Aorta (tissue), 5 donors: ENCODE results near the gene TBX3. TPM values are rescaled to one million over a fixed set of nuclear protein-coding genes. Genes with fewer than 3 reads are reported as not detected.
A peak's percentile ranks its signal among the peaks of the same experiment; 100 is the strongest.

Source experiments
- ATAC-seq: fragments of 200-7000 bp; cut with Tn5 transposase; one replicate; pipeline ENCODE4 v1.9.1; 2022; ENCODE audit warnings: moderate library complexity; ENCODE audit not compliant: low FRiP score
- DNase-seq, 2 donors: peaks; one replicate each; pipeline ENCODE4 v3.0.0-alpha.2; 2020
- H3K27ac ChIP-seq, 2 donors: one replicate each; pipeline ENCODE4 v1.5.1; 2013; ENCODE audit warnings: low read length in 2 of 2, mild to moderate bottlenecking in 2 of 2, moderate library complexity in 2 of 2, control low read depth in 1 of 2, inconsistent platforms in 1 of 2, low read depth in 1 of 2
- H3K27me3 ChIP-seq, 2 donors: one replicate each; pipeline ENCODE4 v1.6.1; 2013; ENCODE audit warnings: control low read depth in 1 of 2, low read length in 1 of 2, mild to moderate bottlenecking in 1 of 2, moderate library complexity in 1 of 2; ENCODE audit not compliant: insufficient read depth in 2 of 2, control insufficient read depth in 1 of 2
- H3K36me3 ChIP-seq, 2 donors: one replicate each; pipeline ENCODE4 v1.6.1; 2013; ENCODE audit warnings: control low read depth in 1 of 2, low read length in 1 of 2, mild to moderate bottlenecking in 1 of 2; ENCODE audit not compliant: insufficient read depth in 2 of 2, control insufficient read depth in 1 of 2
- H3K4me1 ChIP-seq, 2 donors: one replicate each; pipeline ENCODE4 v1.6.1; 2013; ENCODE audit warnings: low read length in 2 of 2, control low read depth in 1 of 2, mild to moderate bottlenecking in 1 of 2, moderate library complexity in 1 of 2; ENCODE audit not compliant: insufficient read depth in 2 of 2, control insufficient read depth in 1 of 2
- H3K4me3 ChIP-seq, 2 donors: one replicate each; pipeline ENCODE4 v1.5.1; 2013; ENCODE audit warnings: low read length in 2 of 2, control low read depth in 1 of 2, mild to moderate bottlenecking in 1 of 2
- H3K9me3 ChIP-seq: one replicate; pipeline ENCODE4 v1.6.1; 2013; ENCODE audit warnings: mild to moderate bottlenecking, low read length; ENCODE audit not compliant: control insufficient read depth
- WGBS, 2 donors: extraction: QIAGEN DNeasy Blood & Tissue Kit; methylation state at CpG; one replicate each; pipeline ENCODE4 v1.1.7; 2013; 5-methylcytosine and 5-hydroxymethylcytosine counted together
- intact Hi-C, 2 donors: fragments of 100-400 bp; cut with DNase I; formaldehyde crosslinking; loops; one replicate each; pipeline versions ENCODE4 v1.14.2 to v1.15.0; 2022
- polyA plus RNA-seq, 2 donors: library from polyadenylated mRNA; stranded (reverse); fragments of 200-250 nt; gene quantifications; one replicate each; pipeline ENCODE4 v1.2.3, GENCODE V29; 2013
- total RNA-seq, 2 donors: library from RNA; stranded (reverse); fragmentation: NEBNext Ultra II Directional; extraction: Animal tissue kit (Norgen Biotek cat#: 25700); gene quantifications; one replicate each; pipeline ENCODE4 v1.2.1, GENCODE V29; 2021
- donor health status: healthy with polysubstance abuse.
- donor health status: Bipolar disorder and iron deficiency.
- donor health status: DM: no; HTN: no; CAD: no.
- donor health status: DM: no; HTN: no; CAD: no.
- donor health status: DM: yes; HTN: yes; CAD: no.

Gene TBX3
- total and polyA plus RNA-seq, 4 donors = 2.2 to 6.8 (median 4.4) TPM

GRCh38 chr12:114686773-114687500 lies 3.0 kb upstream of the TBX3 start:
- Histone ChIP-seq H3K9me3 (no peaks in the 10 kb centered on the region), H3K27ac (no peak overlapping the region), H3K4me1 (no peaks in the 10 kb centered on the region), H3K4me3 (no peak overlapping the region), H3K27me3 (peaks cover 0 to 4% of the 10 kb centered on the region in 2 donors), H3K36me3 (no peaks in the 10 kb centered on the region)
- DNase-seq (no peak), ATAC-seq (no peak)
- 22 to 34% methylated on average over 41 of the region's 41 CpGs for WGBS, 2 donors
- intact Hi-C loops = loop anchor here in 1 of 2 donors (10.0 kb wide), 1 partner anchor 648 kb away; no protein-coding TSS in a partner anchor

DNA sequence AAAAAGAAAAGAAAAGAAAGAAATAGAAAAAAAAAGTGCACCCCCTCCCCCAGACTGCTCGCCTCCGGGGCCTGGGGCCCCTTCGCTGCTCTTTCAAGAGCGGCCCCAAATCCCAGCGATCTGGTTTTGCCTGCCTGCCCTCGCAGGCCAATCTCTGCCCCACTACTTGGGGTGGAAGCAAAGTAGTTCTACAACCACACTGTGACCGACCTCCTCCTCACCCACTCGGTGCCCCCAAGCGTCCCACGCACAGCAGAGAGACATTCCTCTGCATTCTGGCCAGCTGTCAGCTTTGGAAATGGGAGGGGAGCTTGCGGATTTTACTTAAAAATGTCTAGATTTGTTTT lies 2.4 kb upstream of the TBX3 start:
- intact Hi-C loops = loop anchor here in 1 of 2 donors (10.0 kb wide), 1 partner anchor 648 kb away; no protein-coding TSS in a partner anchor
- H3K27ac ChIP-seq = no peak overlapping the region
- no peak for ATAC-seq
- H3K9me3 ChIP-seq = no peaks in the 10 kb centered on the region
- no peak for DNase-seq
- peaks cover 0 to 4% of the 10 kb centered on the region in 2 donors for H3K27me3 ChIP-seq
- WGBS, 2 donors = 15 to 28% methylated on average over 11 of the region's 11 CpGs
- H3K36me3 ChIP-seq = no peaks in the 10 kb centered on the region
- no peak overlapping the region for H3K4me3 ChIP-seq
- H3K4me1 ChIP-seq = no peaks in the 10 kb centered on the region

DNA sequence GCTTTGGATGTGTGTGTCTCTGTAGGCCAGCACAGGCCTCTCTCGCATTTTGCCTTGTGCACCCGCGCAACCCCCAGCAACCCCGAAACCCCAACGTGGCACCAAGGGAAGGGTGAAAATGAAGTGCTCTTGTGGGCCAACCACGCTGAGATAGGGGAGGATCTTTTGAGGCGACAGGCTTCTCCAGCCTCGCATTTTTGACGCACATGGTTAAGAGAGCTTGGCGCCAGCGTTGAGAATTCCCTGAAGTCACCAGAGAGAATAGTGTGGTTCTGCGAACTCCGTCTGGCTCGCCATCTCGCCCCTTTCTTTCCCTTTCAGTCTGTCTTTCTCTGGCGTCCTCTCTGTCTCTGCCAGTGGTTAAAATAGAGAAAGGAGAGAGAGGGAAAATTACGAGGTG lies 1.9 kb upstream of the TBX3 start:
- Histone ChIP-seq H3K27ac (no peak overlapping the region), H3K4me3 (no peak overlapping the region), H3K4me1 (no peaks in the 10 kb centered on the region), H3K27me3 (peaks cover 0 to 4% of the 10 kb centered on the region in 2 donors), H3K36me3 (no peaks in the 10 kb centered on the region), H3K9me3 (no peaks in the 10 kb centered on the region)
- DNase-seq (no peak), ATAC-seq (no peak)
- intact Hi-C loops = loop anchor here in 1 of 2 donors (10.0 kb wide), 1 partner anchor 649 kb away; no protein-coding TSS in a partner anchor
- 34 to 61% methylated on average over 17 of the region's 17 CpGs for WGBS, 2 donors

DNA sequence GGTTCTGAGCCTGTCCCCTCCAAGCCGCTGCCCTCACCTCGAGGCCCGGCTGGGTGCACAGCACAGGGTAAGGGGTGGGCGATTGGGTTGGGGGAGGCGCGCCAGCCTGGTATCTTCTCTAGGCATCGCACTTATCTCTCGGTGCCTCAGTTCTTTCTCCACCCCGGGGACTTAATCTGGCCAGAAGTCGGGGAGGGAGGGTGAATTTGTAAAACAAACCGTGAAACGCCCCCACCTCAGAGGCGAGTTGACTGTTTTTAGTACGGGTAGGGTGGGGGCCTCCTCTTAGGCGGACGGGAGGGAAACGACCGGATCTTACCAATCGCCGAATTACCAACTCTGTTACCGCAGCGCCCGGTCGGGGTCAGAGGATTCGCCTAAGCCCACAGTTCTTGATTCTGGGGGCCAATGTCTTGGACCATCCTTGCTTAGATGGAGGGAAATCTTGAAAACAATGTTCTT lies 1.4 kb upstream of the TBX3 start:
- H3K4me1 ChIP-seq = no peaks in the 10 kb centered on the region
- no peaks in the 10 kb centered on the region for H3K36me3 ChIP-seq
- ATAC-seq (no peak), DNase-seq (no peak)
- H3K27ac ChIP-seq = no peak overlapping the region
- no peak overlapping the region for H3K4me3 ChIP-seq
- no peaks in the 10 kb centered on the region for H3K9me3 ChIP-seq
- WGBS, 2 donors = 36 to 40% methylated on average over 20 to 25 of the region's 25 CpGs
- intact Hi-C loops = loop anchor here in 1 of 2 donors (10.0 kb wide), 1 partner anchor 649 kb away; no protein-coding TSS in a partner anchor
- peaks cover 0 to 3% of the 10 kb centered on the region in 2 donors for H3K27me3 ChIP-seq

- Histone ChIP-seq H3K27me3 (peaks cover 0 to 2% of the 10 kb centered on the region in 2 donors), H3K4me3 (peak overlapping the region; percentile 59 to 60), H3K36me3 (no peaks in the 10 kb centered on the region), H3K27ac (peak overlapping the region in 1 of 2 donors; percentile 75), H3K4me1 (no peaks in the 10 kb centered on the region), H3K9me3 (no peaks in the 10 kb centered on the region)
- intact Hi-C loops = loop anchor here in 1 of 2 donors (10.0 kb wide), 1 partner anchor 650 kb away; no protein-coding TSS in a partner anchor
- no peak for DNase-seq
- no peak for ATAC-seq
- 1% methylated on average over 24 of the region's 24 CpGs for WGBS, 2 donors
These were observed 897 bp upstream of the TBX3 start for GRCh38 chr12:114684870-114685273.

DNA sequence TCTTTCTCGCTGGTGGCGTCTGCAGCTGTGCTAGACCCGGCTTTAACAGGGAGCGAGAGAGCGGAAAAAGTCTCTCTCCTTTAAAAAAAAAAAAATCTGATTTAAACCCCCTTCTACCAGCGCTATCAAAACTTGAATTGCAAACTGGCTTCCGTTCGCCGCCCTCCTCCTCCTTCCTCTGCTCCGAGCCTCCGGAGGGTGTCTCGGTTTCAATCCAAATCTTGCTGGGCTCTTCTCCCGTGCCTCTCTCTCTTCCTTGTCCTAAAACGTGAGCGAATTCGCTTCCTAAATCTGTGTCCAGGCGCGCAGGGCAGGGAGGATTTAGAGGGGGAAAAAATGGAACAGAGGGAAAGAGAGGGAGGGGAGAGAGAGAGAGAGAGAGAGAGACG lies 272 bp downstream of the TBX3 start:
- Histone ChIP-seq H3K27ac (peak overlapping the region in 1 of 2 donors; percentile 75), H3K4me3 (peak overlapping the region; percentile 59 to 60), H3K36me3 (no peaks in the 10 kb centered on the region), H3K27me3 (peaks cover 0 to 2% of the 10 kb centered on the region in 2 donors), H3K9me3 (no peaks in the 10 kb centered on the region), H3K4me1 (no peaks in the 10 kb centered on the region)
- DNase-seq (no peak), ATAC-seq (no peak)
- WGBS, 2 donors = 1% methylated on average over 18 to 19 of the region's 19 CpGs
- intact Hi-C loops = loop anchor here in 1 of 2 donors (10.0 kb wide), 1 partner anchor 651 kb away; no protein-coding TSS in a partner anchor

GRCh38 chr12:114682785-114683708 lies 928 bp downstream of the TBX3 start:
- no peaks in the 10 kb centered on the region for H3K27me3 ChIP-seq
- 12 to 21% methylated on average over 54 to 56 of the region's 56 CpGs for WGBS, 2 donors
- intact Hi-C loops = loop anchor here in 1 of 2 donors (10.0 kb wide), 1 partner anchor 652 kb away; no protein-coding TSS in a partner anchor
- no peaks in the 10 kb centered on the region for H3K9me3 ChIP-seq
- H3K4me1 ChIP-seq = no peaks in the 10 kb centered on the region
- no peaks in the 10 kb centered on the region for H3K36me3 ChIP-seq
- H3K27ac ChIP-seq = peak overlapping the region in 1 of 2 donors; percentile 75
- peak overlapping the region; percentile 59 to 60 for H3K4me3 ChIP-seq
- ATAC-seq (no peak), DNase-seq (peak in 1 of 2 donors; percentile 82)

- H3K4me3 ChIP-seq = no peak overlapping the region
- H3K9me3 ChIP-seq = no peaks in the 10 kb centered on the region
- whole genome bisulfite sequencing, 2 donors = 61 to 88% methylated on average over 10 of the region's 10 CpGs
- DNase-seq (no peak), ATAC-seq (no peak)
- no peaks in the 10 kb centered on the region for H3K36me3 ChIP-seq
- H3K4me1 ChIP-seq = no peaks in the 10 kb centered on the region
- intact Hi-C loops = loop anchor here in 1 of 2 donors (10.0 kb wide), 1 partner anchor 653 kb away; no protein-coding TSS in a partner anchor
- H3K27me3 ChIP-seq = no peaks in the 10 kb centered on the region
- no peak overlapping the region for H3K27ac ChIP-seq
These were observed 1.7 kb downstream of the TBX3 start for GRCh38 chr12:114682106-114682784.
